Body of pancreas (tissue), 4 donors: ENCODE data around the gene SPIN4.

ENCODE experiments used
- POLR2A ChIP-seq, 3 donors: fragments of 450-650 bp; IDR thresholded peaks; one replicate each; pipeline ENCODE4 v1.6.1; 2016; ENCODE audit warnings: antibody characterized with exemption in 3 of 3, mild to moderate bottlenecking in 2 of 3
- TF ChIP-seq, protein P1 (sequence below), 7 experiments: fragments of 450-650 bp in 4 of 7; fragments of 200-600 bp in 3 of 7; sonication (generic) in 3 of 7; IDR thresholded peaks; one replicate each; pipeline ENCODE4 v1.5.1; 2016 to 2019; ENCODE audit warnings: antibody characterized with exemption in 7 of 7

DNA sequence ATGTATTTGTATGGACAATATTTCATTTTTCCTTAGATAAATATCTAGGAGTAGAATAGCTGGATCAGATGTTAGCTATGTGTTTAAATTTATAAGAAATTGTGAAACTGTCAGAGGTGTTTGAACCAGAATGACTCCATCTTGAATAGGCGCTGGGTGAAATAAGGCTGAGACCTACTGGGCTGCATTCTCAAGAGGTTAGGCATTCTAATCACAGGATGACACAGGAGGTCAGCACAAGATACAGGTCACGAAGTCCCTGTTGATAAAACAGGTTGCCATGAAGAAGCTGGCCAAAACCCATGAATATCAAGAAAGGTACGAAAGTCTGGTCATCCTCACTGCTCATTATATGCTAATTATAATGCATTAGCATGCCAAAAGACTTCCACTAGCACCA, 36.3 kb upstream of the SPIN4 start:
- TF ChIP-seq, protein P1, sequence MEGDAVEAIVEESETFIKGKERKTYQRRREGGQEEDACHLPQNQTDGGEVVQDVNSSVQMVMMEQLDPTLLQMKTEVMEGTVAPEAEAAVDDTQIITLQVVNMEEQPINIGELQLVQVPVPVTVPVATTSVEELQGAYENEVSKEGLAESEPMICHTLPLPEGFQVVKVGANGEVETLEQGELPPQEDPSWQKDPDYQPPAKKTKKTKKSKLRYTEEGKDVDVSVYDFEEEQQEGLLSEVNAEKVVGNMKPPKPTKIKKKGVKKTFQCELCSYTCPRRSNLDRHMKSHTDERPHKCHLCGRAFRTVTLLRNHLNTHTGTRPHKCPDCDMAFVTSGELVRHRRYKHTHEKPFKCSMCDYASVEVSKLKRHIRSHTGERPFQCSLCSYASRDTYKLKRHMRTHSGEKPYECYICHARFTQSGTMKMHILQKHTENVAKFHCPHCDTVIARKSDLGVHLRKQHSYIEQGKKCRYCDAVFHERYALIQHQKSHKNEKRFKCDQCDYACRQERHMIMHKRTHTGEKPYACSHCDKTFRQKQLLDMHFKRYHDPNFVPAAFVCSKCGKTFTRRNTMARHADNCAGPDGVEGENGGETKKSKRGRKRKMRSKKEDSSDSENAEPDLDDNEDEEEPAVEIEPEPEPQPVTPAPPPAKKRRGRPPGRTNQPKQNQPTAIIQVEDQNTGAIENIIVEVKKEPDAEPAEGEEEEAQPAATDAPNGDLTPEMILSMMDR (IDR thresholded peaks at IDR 0.05): no peak
- no peak for TF ChIP-seq POLR2A (IDR thresholded peaks at IDR 0.05)
